Activated gamma-delta T cell treated with Interleukin-2 at 50 U/mL for 16 hours (primary cell): ENCODE results near the gene RBFA.
"Not testable (repeated sequence)": the region's sequence is repeated elsewhere in the genome, so short reads cannot be mapped to it uniquely, and the experiment has no call there.

ENCODE experiments used
- DNase-seq: peaks from one replicate; pipeline ENCODE4 v3.0.0-alpha.2; 2020

Gene RBFA, protein sequence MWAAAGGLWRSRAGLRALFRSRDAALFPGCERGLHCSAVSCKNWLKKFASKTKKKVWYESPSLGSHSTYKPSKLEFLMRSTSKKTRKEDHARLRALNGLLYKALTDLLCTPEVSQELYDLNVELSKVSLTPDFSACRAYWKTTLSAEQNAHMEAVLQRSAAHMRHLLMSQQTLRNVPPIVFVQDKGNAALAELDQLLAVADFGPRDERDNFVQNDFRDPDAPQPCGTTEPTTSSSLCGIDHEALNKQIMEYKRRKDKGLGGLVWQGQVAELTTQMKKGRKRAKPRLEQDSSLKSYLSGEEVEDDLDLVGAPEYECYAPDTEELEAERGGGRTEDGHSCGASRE

DNA sequence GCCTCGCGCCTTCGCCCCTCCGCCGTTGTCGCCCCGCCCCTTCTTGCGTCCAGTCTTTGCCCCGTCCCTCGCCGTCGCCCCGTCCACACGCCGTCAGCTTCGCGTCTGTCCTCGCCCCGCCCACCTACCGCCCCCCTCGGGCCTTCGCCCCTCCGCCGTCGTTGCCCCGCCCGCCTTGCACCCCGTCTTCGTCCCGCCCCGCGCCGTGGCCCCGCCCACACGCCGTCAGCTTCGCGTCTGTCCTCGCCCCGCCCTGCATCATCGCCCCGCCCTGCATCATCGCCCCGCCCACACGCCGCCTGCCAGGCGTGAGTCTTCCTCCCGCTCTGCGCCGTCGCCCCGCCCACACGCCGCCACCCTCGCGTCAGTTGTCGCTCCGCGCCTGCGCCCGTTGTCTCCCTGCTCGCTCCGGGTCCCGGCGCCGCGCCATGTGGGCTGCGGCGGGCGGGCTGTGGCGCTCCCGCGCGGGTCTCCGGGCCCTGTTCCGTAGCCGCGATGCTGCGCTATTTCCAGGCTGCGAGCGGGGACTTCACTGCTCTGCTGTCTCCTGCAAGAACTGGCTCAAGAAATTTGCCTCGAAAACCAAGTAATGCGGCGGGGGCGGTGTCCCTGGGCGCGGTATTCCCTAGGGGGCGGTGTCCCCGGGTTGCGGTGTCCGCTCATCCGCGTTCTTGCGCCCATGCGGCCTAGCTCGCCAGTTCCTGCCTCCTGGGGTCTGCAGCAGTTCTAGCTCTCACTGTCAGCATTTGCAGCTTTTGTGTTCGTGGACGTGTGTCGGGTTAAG lies at the start of gene RBFA:
Gene RBFA, plus strand, starts transcription at position 367 of the 784 bp plus-strand sequence. Its CDS starts 62 bp downstream, at position 429.
- peak; percentile 100 for DNase-seq

DNA sequence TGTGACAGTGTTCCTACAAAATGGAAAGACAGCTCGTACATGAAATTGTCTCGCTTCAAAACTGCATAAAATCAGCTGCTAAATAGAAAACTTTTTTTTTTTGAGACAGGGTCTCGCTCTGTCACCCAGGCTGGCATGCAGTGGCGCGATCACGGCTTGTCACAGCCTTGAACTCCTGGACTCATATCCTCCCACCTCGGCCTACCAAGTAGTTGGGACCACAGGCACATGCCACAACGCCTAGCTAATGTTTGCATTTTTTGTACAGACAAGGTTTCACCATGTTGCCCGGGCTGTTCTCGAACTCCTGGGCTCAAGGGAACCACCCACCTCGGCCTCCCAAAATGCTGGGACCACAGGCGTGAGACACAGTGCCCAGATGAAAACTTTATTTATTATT lies 49.1 kb upstream of the RBFA start:
- DNase-seq = no peak

DNA sequence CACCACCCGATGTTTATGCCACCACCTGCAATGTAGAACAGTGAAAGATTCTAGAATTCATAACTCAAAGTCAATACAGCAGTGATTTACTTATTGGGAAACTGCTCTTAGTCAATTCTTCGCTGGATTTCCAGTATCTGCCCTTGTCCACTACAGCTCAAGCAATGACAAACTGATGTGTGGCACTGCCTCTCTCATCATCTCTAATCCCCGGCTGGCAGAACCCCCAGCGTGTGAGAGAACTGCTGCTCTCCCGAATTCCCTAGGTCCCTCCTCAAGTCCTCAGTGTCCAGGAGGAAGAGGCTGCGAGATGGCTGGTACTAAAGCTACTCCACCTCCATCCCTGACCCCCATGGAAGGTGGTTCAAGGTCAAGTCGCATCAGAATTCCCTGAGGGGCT lies 47.5 kb upstream of the RBFA start:
- DNase-seq = no peak

DNA sequence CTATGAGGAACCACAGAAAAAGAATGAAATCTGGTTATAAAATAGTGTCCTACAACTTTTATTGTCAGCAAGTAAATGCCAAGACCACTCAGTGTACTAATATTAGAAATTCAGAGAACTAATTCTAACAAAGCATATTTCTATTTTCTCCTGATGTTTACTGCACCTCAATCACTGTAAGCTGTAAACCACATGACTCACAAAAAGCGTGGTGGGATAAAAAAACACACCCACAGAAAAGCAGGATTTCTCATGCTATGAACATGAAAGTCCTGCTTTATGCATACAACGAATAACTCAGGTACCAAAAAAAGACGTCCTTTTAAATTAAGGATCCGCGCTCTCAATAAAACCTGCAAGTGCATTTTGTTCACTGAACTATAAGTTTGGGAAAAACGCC lies 46.7 kb upstream of the RBFA start:
- no peak for DNase-seq

DNA sequence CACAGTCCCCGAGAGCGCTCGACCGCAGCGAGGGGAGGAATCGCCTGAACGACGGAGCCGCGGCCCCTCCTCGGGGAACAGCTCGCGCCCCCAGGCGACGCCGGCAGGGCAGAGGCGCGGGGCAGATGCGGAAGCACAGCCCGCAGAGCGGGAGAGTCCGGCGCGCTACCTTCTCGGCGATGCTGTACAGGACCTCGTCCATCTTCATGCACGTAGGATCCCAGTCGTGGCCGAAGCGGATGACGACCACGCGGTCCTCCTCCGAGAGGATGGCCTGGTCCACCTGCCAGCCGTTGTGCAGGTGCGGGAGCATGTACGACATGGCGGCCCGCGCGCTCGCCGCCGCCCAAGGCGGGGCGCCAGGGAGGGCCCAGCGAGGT lies 46.2 kb upstream of the RBFA start:
- peak; percentile 50 for DNase-seq

DNA sequence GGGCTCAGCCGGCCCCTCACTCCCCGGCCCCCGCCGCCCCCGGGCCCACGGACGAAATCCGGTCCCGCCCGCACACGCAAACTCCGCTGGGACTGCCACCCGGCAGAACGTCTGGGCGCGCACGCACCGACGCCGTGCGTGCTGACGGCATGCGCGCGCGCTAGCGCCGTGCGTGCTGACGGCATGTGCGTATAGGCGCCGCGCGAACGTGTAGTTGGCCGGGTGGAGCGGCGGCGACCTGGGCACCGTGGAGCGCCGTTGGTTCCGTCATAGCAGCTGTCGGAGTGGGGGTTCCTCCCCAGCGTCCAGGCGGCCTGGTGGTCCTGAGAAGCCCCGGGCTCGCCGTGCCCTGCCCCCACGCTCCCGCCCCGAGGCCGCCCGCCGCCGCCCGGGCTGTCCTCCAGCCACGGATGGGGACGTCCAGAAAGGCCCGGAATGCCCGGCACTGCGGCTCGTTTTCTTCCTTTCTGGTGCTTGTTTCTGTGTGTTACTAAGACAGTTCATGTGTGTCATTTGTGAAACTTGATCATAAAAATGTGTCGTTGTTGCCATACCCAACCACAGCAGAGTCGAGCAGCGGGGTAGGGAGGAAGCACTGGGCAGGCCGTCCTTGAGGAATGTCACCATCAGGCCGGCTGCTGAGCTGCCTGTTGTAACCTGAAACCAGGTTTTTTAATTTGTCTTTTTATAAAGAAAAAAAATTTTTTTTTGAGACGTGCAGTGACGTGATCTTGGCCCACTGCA lies 45.6 kb upstream of the RBFA start, which contains the start of gene TXNL4A:
Gene TXNL4A, minus strand, starts transcription at position 113 of the 744 bp plus-strand sequence. CDS start 171 bp downstream, outside the sequence.
- DNase-seq = peak; percentile 77

DNA sequence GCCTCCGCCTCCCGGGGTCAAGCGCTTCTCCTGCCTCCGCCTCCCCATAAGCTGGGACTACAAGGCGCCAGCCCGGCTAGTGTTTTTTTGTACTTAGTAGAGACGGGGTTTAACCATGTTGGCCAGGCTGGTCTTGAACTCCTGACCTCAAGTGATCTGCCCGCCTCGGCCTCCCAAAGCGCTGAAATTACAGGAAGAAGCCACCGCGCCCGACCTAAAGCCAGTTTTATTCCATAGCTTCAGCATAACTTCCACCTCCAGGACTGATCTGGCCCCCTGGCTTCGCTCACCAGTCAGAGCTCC lies 45.1 kb upstream of the RBFA start:
- DNase-seq = no peak

DNA sequence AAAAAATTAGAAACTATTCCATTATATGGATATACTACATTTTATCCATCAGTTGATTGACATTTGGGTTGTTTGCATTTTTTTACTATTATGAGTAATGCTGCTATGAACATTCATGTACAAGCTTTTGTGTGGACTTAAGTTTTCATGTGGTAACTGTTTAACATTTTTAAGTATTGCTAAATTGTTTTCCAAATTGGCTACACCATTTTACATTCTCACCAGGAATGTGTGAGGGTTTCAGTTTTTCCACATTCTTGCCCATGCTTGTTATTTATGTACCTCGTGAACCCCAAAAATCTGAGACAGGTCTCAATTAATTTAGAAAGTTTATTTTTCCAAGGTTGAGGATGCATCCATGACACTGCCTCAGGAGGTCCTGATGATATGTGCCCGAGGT lies 42.7 kb upstream of the RBFA start:
- no peak for DNase-seq

DNA sequence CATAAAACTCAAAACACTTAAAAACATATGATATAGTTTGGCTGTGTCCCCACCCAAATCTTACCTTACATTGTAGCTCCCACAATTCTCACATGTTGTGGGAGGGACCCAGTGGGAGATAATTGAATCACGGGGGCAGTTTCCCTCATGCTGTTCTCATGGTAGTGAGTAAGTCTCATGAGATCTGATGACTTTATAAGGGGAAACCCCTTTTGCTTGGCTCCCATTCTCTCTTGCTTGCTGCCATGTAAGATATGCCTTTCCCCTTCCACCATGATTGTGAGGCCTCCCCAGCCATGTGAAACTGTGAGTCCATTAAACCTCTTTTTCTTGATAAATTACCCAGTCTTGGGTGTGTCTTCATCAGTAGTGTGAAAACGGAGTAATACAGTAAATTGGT lies 34.5 kb upstream of the RBFA start:
- not testable (repeated sequence) for DNase-seq

DNA sequence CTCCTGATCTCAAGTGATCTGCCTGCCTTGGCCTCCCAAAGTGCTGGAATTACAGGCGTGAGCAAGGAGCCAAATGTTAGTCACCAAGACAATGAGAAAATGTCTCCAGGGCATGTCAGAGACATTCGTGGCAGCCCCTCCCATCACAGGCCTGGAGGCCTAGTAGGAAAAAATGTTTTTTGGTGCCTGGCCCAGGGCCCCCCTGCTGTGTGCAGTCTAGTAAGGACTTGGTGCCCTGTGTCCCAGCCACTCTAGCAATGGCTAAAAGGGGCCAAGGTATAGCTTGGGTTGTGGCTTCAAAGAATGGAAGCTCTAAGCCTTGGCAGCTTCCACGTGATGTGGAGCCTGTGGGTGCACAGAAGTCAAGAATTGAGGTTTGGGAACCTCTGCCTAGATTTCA lies 33.4 kb upstream of the RBFA start:
- DNase-seq = no peak

DNA sequence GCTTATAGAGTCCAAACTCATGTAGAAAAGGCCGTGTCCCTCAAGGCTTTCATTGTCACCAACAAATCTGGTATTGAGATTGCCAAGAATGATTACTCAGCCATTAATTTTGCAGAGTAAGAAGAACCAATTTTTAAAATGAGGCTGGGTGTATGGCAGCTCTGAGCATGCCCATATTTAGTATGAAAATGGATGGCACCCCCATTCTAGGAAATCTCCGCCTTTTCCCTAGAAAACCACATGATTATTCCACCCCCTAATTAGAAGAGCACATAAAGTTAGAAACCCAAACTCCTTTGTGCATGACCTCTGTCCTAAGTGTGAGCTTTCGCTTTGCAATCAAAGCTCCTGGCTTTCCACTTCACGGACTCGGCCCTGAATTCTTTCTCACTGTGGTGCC lies 31.8 kb upstream of the RBFA start:
- DNase-seq = no peak

DNA sequence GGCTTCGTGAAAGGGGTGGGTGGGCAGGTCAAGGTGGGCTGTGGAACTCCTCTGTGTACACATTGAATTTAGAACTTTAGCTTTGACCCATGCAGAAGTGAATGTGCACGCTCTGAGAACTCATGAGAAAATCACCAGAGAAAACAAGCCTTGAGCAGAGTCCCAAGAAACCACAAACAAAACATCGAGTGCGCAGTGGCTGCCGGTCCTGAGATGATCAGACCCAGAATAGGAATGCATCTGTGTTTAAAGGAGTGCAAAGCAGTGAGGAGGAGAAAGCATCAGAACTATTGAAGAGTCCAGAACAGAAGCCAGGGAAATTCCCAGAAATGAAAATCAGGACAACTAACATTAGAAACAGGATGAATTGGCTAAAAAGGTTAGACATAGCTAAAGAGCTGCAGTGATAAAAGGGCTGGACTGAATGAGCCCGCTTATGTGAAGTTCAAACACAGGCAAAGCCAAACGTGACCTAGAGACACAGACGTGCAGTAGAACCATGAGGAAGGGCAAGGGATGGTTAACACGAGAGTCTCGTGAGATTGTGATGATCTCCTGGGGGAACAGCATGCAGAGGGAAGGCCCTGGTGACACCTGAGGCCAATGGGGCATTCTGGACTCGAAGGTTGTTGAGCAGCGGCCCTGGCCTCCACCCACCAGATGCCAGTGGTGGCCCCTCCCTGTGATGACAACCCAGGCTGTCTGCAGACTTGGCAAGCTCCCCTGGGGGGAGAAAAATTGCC lies 29.5 kb upstream of the RBFA start:
- DNase-seq = no peak

DNA sequence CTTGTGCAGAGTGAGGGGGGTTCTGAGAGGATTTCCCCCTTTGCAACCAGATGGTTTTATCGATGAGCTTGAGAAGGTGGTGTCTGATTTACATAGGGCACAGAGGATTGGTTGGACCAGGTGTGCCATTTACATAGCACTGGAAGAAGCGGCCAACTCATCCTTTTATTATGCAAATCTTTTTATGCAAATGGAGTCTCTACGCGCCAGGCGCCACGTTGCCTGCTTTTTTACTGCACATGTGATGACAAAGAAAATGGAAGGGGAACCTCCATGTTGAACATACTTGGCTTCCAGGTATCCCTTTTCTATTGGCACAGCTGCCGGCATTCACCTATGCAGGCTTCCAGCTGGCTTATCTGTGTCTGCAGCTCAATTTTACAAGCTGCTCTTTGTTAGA lies 27.5 kb upstream of the RBFA start:
- DNase-seq = no peak

DNA sequence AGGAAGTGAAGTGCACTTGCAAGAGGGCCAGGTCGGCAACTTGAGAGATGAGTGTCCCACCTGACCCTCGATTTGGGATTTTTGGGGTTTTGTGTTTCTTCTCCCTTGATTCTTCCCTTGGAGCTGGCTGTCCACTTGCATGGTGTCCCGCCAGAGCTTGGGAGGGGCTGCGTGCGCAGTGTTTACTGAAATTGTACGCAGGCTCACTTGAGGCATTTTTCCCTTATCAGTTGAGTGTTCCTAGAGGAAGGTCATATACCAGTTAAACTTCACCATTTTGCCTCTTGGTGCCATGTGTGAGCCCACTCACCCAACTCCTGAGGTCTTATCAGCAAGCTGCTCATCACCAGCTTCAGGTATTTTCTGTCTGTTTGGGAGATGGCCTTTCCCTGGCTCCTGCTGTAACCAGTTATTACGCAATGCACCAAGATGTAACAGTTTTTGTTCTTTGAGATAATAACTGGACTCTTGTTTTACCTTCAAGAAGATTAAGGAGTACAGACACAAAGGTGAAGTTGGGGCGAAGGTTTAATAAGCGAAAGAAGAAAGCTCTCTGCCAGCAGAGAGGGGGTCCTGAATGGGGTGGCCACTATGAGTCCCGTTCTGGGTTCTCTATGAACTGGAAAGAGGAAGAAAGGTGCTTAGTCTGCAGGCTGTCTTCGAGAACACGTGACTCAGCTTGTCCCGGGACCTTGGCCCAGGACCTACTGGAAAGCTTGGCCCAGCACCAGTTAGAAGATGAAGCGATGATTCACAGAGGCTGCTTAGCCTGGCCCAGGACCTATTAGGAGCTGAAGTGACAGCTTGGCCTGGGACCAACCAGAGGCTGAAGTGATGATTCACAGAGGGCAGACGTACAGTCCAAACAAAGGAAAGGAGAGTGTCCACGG lies 24.3 kb upstream of the RBFA start:
- no peak for DNase-seq

DNA sequence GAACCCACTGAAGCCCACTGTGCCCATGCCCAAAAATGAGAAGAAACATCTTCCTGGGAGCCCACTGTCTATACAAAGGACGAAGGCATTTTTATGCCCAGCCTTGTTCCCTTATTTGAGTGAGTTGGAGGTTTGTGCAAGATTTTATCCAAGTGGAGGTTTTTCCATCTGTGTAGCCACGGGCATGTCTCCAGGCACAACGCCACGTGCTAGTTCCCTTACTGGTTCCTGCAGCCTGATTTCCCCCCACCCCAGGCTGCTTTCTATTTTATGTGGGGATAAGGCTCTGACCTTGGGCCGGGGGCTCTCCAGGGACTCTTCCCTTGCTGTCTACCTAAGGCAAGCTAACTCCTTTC lies 23.7 kb upstream of the RBFA start:
- no peak for DNase-seq

DNA sequence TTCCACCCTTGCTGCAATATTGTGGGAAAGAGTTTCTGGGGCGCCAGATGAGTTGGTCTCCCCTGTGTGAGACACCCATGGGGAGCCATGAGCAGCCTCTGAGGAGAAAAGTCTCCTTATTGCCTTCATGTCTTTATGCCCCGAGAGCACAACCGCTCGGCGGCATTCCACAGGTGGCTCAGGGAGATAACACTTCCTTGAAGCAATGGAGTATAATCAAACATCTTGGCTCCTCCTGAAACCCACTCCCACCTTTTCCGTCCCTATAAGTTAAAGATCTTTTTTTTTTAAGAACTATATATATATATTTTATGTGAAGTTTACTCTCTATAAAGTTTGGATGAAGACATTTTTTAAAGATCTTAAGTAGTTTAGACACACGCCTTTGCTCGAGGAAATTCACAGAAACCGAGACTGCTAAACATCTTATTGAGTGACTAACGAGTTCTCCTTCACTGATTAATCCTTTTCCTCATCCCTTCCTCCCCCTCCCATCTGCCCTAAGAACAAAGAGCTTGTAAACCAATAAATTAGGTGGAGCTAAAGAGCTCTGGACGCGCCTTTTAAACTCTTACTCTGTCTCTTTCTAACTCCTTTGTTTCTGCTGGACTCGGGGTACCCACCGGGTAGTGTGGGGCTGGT lies 22.6 kb upstream of the RBFA start:
- DNase-seq = not testable (repeated sequence)

DNA sequence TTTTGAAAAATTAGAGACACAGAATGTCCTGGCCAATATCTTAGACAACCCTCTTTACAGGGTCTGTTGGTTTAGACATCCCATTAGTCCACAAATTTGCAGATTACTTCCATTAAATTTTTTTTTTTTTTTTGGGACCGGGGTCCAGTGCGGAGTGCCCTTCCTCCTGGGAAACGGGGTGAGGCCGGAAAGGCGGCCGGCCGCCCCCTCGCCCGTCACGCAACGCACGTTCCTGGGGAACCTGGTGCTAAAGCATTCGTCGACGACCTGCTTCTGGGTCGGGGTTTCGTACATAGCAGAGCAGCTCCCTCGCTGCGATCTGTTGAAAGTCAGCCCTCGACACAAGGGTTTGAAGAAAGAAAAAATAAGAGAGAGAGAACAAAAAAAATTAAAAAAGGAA lies 21.5 kb upstream of the RBFA start:
- no peak for DNase-seq

DNA sequence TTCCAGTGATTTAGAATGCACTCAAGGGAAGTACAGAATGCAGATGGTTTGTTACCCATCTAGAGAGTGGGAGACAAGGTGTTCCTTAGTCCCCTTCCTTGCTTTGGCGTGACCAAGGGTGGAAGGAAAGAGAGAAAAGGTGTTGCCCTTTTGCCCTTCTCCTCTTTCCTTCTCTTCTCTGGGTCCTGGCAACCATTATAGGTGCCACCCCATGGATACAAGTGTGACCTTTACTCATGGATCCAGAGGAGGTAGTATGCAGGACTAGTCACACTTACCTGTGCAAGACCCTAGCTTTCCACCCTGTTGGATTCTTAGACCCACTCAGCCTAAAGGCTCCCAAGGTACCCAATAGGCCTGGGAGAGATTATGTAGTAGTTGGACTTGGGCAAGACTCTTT lies 11.6 kb upstream of the RBFA start:
- DNase-seq = no peak

DNA sequence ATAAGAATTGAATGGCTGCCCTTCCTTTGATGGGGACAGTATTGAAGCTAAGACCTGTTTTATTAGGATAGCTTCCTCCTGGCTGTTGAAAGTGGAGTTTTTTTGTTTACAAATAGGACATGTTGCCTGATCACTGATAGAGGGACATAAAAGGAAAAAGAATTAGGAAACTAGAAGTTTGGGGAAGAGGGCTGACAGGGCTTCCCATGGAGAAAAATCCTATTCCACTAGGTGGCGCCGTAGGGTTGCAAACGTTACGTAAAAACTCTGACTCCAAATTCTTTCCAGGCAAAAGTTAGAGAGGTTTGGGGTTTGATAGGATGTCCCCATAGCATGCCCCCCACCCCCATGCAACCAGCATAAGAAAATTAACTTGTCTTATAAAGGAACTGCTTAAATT lies 11.1 kb upstream of the RBFA start:
- no peak for DNase-seq

DNA sequence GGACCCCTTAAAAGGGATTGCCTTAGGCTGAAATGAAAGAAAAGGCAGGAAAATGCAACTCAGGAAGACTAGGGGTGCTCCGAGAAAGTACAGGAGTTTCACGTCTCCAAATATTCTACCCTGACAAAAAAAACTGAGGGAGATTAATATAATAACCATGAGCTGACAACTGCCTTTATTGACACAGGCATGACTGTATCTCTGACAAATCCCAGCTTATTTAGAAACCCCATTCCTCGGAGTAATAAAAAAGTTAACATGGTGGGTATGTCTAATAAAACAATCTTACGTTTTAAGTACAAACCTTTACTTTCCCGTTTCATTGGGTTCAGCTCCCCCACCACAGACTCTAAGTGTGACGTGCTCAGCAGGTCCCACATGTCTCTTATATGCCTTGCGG lies 7.9 kb upstream of the RBFA start:
- no peak for DNase-seq

DNA sequence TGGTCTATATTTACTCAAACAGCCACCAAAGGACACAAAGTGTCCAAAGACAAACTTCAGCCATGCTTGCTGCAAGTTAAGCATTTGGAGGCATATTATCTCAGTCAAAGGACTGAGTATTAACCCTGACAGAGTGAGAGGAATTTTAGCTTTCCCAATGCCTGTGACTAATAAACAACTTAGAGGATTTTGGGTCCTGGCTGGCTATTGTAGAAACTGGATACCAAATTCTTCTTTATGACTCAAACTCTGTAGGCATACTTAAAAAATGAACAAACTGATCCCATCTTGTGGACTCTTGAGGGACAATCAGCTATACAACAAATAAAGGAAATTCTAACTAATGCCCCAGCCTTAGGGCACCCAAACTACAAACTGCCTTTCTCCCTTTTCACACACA lies 6.5 kb upstream of the RBFA start:
- not testable (repeated sequence) for DNase-seq

DNA sequence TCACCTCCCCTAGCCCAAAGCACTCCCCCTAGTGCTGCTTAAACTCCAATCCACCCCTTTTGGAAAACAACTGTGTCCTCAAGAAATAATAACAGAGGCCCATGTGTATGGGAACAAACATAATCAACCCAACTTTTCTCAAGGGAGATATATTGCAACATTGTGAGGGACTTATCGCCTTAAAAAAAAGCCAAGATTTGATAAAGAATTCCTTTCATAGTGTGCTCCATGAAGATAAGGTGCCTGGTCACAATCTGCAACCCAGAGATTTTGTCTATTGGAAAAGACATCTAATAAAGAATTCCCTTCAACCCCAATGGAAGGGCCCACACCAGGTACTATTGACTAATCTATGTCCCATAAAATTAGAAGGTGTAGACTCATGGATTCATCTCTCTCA lies 4.5 kb upstream of the RBFA start:
- no peak for DNase-seq
